B cell (primary cell): ENCODE results near the gene CRYGN. TPM values are rescaled to one million over a fixed set of nuclear protein-coding genes. Genes with fewer than 3 reads are reported as not detected.

ENCODE experiments used
- ATAC-seq: fragments of 200-7000 bp; cut with Tn5 transposase; one replicate; pipeline ENCODE4 v1.10.0; 2021; ENCODE audit warnings: low read depth, mild to moderate bottlenecking, moderate number of reproducible peaks, moderate library complexity
- CTCF ChIA-PET: fragments of 350-600 bp; sonication (Branson Sonifier 250); formaldehyde crosslinking; loops from one replicate; lab custom pipeline; 2021; ENCODE audit warnings: antibody characterized with exemption, inconsistent platforms; lab: Charles Lee
- POLR2A ChIA-PET: fragments of 350-600 bp; sonication (Branson Sonifier 250); formaldehyde crosslinking; loops from one replicate; lab custom pipeline; 2021; ENCODE audit warnings: antibody characterized with exemption; lab: Charles Lee
- DNase-seq: peaks from one replicate; pipeline ENCODE4 v3.0.0; 2013
- H2AFZ ChIP-seq: 2 replicates; pipeline ENCODE4 v1.6.1; 2012; ENCODE audit warnings: mild to moderate bottlenecking, low read depth, low read length; ENCODE audit not compliant: insufficient read depth, poor library complexity, severe bottlenecking
- H3K27ac ChIP-seq, 2 donors: 1 replicate in 1 of 2; 2 replicates in 1 of 2; pipeline ENCODE4 v1.5.1; 2012 to 2013; ENCODE audit warnings: low read length in 2 of 2, mild to moderate bottlenecking in 2 of 2, moderate library complexity in 1 of 2
- H3K27me3 ChIP-seq, 4 experiments: fragments of 200-600 bp in 1 of 4; sonication (generic) in 1 of 4; replicated peaks in 1 of 4; 1 replicate in 2 of 4; 2 replicates in 2 of 4; pipeline versions ENCODE4 v1.6.1 to v1.7.0; 2013 to 2016; ENCODE audit warnings: low read length in 3 of 4, mild to moderate bottlenecking in 2 of 4, mixed read lengths in 1 of 4, moderate library complexity in 1 of 4; ENCODE audit not compliant: insufficient read depth in 4 of 4, control insufficient read depth in 3 of 4; ENCODE audit errors: control extremely low read depth in 1 of 4
- H3K36me3 ChIP-seq, 2 experiments: replicated peaks in 1 of 2; 1 replicate in 1 of 2; 2 replicates in 1 of 2; pipeline versions ENCODE4 v1.6.1 to v1.7.1; 2013; ENCODE audit warnings: low read length in 1 of 2; ENCODE audit not compliant: insufficient read depth in 2 of 2, control insufficient read depth in 1 of 2; ENCODE audit errors: control extremely low read depth in 1 of 2, extremely low read depth in 1 of 2
- H3K4me1 ChIP-seq, 2 donors: fragments of 200-600 bp in 1 of 2; sonication (generic) in 1 of 2; 1 replicate in 1 of 2; 2 replicates in 1 of 2; pipeline versions ENCODE4 v1.5.1 to v1.6.1; 2013 to 2017; ENCODE audit warnings: low read length in 2 of 2; ENCODE audit not compliant: control insufficient read depth in 2 of 2, insufficient read depth in 2 of 2
- H3K4me2 ChIP-seq: replicated peaks from 2 replicates; pipeline ENCODE3; 2012; ENCODE audit warnings: mild to moderate bottlenecking, low read depth, low read length; ENCODE audit not compliant: poor library complexity, severe bottlenecking
- H3K4me3 ChIP-seq, 5 experiments: fragments of 200-600 bp in 1 of 5; sonication (generic) in 1 of 5; 1 replicate in 3 of 5; 2 replicates in 2 of 5; pipeline versions ENCODE4 v1.5.1 to v1.7.0; 2011 to 2016; ENCODE audit warnings: low read length in 4 of 5, mild to moderate bottlenecking in 4 of 5, low read depth in 2 of 5, control low read depth in 1 of 5, moderate library complexity in 1 of 5; ENCODE audit not compliant: insufficient read depth in 1 of 5; ENCODE audit errors: control extremely low read depth in 1 of 5, extremely low read depth in 1 of 5
- H3K79me2 ChIP-seq: fragments of 200-600 bp; sonication (generic); one replicate; pipeline ENCODE4 v1.6.0; 2016; ENCODE audit warnings: low read length; ENCODE audit not compliant: control insufficient read depth, insufficient read depth
- H3K9ac ChIP-seq: fragments of 200-600 bp; sonication (generic); 2 replicates; pipeline ENCODE4 v1.6.1; 2017; ENCODE audit warnings: mild to moderate bottlenecking, low read length, moderate library complexity
- H3K9me3 ChIP-seq, 3 donors: one replicate each; pipeline versions ENCODE4 v1.6.1 to v1.7.1; 2013; ENCODE audit warnings: low read length in 2 of 3; ENCODE audit not compliant: control insufficient read depth in 2 of 3, insufficient read depth in 1 of 3; ENCODE audit errors: control extremely low read depth in 1 of 3
- H4K20me1 ChIP-seq: 2 replicates; pipeline ENCODE4 v1.6.0; 2012; ENCODE audit warnings: mild to moderate bottlenecking, low read length; ENCODE audit not compliant: insufficient read depth, control insufficient read depth, poor library complexity, severe bottlenecking
- H3K27ac Mint-ChIP-seq: one replicate; pipeline ENCODE4 v1.8.0; 2021; ENCODE audit warnings: mixed read lengths
- H3K27me3 Mint-ChIP-seq: one replicate; pipeline ENCODE4 v1.8.0; 2021; ENCODE audit warnings: mixed read lengths
- H3K4me1 Mint-ChIP-seq: one replicate; pipeline ENCODE4 v1.8.0; 2021; ENCODE audit warnings: mixed read lengths
- H3K4me3 Mint-ChIP-seq: one replicate; pipeline ENCODE4 v1.8.0; 2021; ENCODE audit warnings: mixed read lengths
- H3K9me3 Mint-ChIP-seq: one replicate; pipeline ENCODE4 v1.8.0; 2022; ENCODE audit warnings: mixed read lengths; ENCODE audit not compliant: insufficient read depth
- EZH2 ChIP-seq: IDR thresholded peaks from 2 replicates; pipeline ENCODE4 v1.6.1; 2012; ENCODE audit warnings: borderline replicate concordance, low read depth, mild to moderate bottlenecking, moderate library complexity, low read length; ENCODE audit not compliant: insufficient read depth, poor library complexity, severe bottlenecking
- WGBS: methylation state at CpG from one replicate; pipeline ENCODE4 v1.1.5; 2013; ENCODE audit warnings: missing lambda C conversion rate; ENCODE audit not compliant: insufficient coverage; 5-methylcytosine and 5-hydroxymethylcytosine counted together
- intact Hi-C: fragments of 100-400 bp; cut with micrococcal nuclease; formaldehyde crosslinking; loops from one replicate; pipeline ENCODE4 v1.10.0; 2022
- polyA plus RNA-seq: library from polyadenylated mRNA; depleted of rRNA; stranded (reverse); fragments of >200 nt; gene quantifications from 2 replicates; pipeline ENCODE4 v1.2.3, GENCODE V29; 2012
- total RNA-seq, 2 donors: library from RNA; stranded (reverse); fragments of 120-200 nt in 1 of 2; gene quantifications; 1 replicate in 1 of 2; 2 replicates in 1 of 2; pipeline versions ENCODE4 v1.2.3 to v1.2.4, GENCODE V29; 2013 to 2022
- TF ChIP-seq, protein P1 (sequence below): fragments of 200-600 bp; IDR thresholded peaks from one replicate; pipeline ENCODE4 v1.8.0; 2022; ENCODE audit warnings: antibody characterized with exemption, mild to moderate bottlenecking

The CRYGN gene
- total and polyA plus RNA-seq, 2 donors (not counting 1 experiment from before 2014, with no cell fraction given) = not detected

DNA sequence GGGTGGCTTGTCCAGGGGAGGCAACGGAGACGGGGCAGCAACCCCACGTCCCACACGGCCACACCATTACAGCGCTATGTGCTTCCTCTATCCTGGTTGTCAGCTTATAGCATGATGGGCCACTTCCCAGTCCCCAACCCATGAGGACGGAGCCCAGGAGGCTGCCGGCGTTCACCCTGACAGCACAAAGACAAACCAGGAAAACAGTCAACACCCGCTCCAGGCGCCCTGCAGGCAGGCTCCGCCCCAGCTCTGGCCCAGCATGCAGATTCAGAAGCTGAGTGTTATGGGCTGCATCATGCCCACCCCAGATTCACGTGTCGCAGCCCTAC is 44.9 kb downstream of the CRYGN start:
- intact Hi-C loops = no loop called here
- no peak overlapping the region for H3K4me2 ChIP-seq

More for the DNA sequence above, 44.9 kb downstream of the CRYGN start:
- ATAC-seq (no peak), DNase-seq (no peak)
- WGBS = 92% methylated on average over 11 of the region's 13 CpGs
- Histone ChIP-seq H4K20me1 (no peaks in the 10 kb centered on the region), H3K79me2 (no peaks in the 10 kb centered on the region), H3K27ac (no peak overlapping the region), H3K36me3 (no peaks in the 10 kb centered on the region), H3K27me3 (peaks cover 0 to 9% (median 1%) of the 10 kb centered on the region in 4 experiments), H2AFZ (no peak overlapping the region), H3K4me1 (peaks cover under 1 to 2% of the 10 kb centered on the region in 2 donors), H3K4me3 (no peak overlapping the region), H3K9me3 (peaks cover 0 to 14% (median 0%) of the 10 kb centered on the region in 3 donors), H3K9ac (no peak overlapping the region)
- H3K27ac Mint-ChIP-seq = no peak overlapping the region
- H3K27me3 Mint-ChIP-seq = peaks cover 18% of the 10 kb centered on the region
- CTCF ChIA-PET = no interaction called here
- TF ChIP-seq EZH2 = no peak
- TF ChIP-seq, protein P1, sequence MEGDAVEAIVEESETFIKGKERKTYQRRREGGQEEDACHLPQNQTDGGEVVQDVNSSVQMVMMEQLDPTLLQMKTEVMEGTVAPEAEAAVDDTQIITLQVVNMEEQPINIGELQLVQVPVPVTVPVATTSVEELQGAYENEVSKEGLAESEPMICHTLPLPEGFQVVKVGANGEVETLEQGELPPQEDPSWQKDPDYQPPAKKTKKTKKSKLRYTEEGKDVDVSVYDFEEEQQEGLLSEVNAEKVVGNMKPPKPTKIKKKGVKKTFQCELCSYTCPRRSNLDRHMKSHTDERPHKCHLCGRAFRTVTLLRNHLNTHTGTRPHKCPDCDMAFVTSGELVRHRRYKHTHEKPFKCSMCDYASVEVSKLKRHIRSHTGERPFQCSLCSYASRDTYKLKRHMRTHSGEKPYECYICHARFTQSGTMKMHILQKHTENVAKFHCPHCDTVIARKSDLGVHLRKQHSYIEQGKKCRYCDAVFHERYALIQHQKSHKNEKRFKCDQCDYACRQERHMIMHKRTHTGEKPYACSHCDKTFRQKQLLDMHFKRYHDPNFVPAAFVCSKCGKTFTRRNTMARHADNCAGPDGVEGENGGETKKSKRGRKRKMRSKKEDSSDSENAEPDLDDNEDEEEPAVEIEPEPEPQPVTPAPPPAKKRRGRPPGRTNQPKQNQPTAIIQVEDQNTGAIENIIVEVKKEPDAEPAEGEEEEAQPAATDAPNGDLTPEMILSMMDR = no peak
- no peak overlapping the region for H3K4me3 Mint-ChIP-seq
- peaks cover 6% of the 10 kb centered on the region for H3K4me1 Mint-ChIP-seq
- POLR2A ChIA-PET = no interaction called here
- H3K9me3 Mint-ChIP-seq = no peaks in the 10 kb centered on the region
